Upper lobe of left lung (tissue), 6 donors: ENCODE data around the gene SEMA5A. TPM values are rescaled to one million over a fixed set of nuclear protein-coding genes. Genes with fewer than 3 reads are reported as not detected.

Source experiments
- ATAC-seq, 2 donors: fragments of 200-7000 bp; cut with Tn5 transposase; one replicate each; pipeline ENCODE4 v1.9.1; 2022; ENCODE audit warnings: mild to moderate bottlenecking in 2 of 2, moderate library complexity in 2 of 2; ENCODE audit not compliant: low FRiP score in 2 of 2
- DNase-seq, 2 donors: peaks; one replicate each; pipeline ENCODE4 v3.0.0-alpha.2; 2019 to 2020
- H3K27ac ChIP-seq, 4 donors: fragments of 200-600 bp; sonication (generic); one replicate each; pipeline ENCODE4 v1.5.1; 2016 to 2019
- H3K27me3 ChIP-seq, 4 donors: fragments of 200-600 bp; sonication (generic); one replicate each; pipeline ENCODE4 v1.5.1; 2017 to 2019
- H3K36me3 ChIP-seq, 4 donors: fragments of 200-600 bp; sonication (generic); one replicate each; pipeline ENCODE4 v1.5.1; 2016 to 2019
- H3K4me1 ChIP-seq, 4 donors: fragments of 200-600 bp; sonication (generic); one replicate each; pipeline ENCODE4 v1.5.1; 2018 to 2019
- H3K4me3 ChIP-seq, 4 donors: fragments of 200-600 bp; sonication (generic); one replicate each; pipeline ENCODE4 v1.5.1; 2017 to 2019; ENCODE audit warnings: mild to moderate bottlenecking in 2 of 4, moderate library complexity in 1 of 4
- H3K9me3 ChIP-seq, 4 donors: fragments of 200-600 bp; sonication (generic); one replicate each; pipeline ENCODE4 v1.5.1; 2018 to 2019
- EP300 ChIP-seq, 4 donors: sonication (generic); formaldehyde crosslinking; IDR thresholded peaks; one replicate each; pipeline ENCODE4 v1.5.1; 2017; ENCODE audit warnings: antibody characterized with exemption in 4 of 4, control low read depth in 2 of 4
- POLR2A ChIP-seq, 4 donors: fragments of 450-650 bp; IDR thresholded peaks; one replicate each; pipeline ENCODE4 v1.5.1; 2016 to 2017; ENCODE audit warnings: antibody characterized with exemption in 4 of 4, mild to moderate bottlenecking in 2 of 4
- POLR2AphosphoS5 ChIP-seq, 2 donors: sonication (generic); formaldehyde crosslinking; IDR thresholded peaks; one replicate each; pipeline ENCODE4 v1.5.1; 2017; ENCODE audit warnings: antibody characterized with exemption in 2 of 2
- WGBS, 2 donors: methylation state at CpG; one replicate each; pipeline ENCODE4 v1.1.5; 2017 to 2018; 5-methylcytosine and 5-hydroxymethylcytosine counted together
- total RNA-seq, 6 donors: library from RNA; depleted of rRNA in 4 of 6; stranded (reverse); fragments of >200 nt in 4 of 6; gene quantifications; one replicate each; pipeline versions ENCODE4 v1.1.0 to v1.2.1, GENCODE V29; 2016 to 2021
- TF ChIP-seq, protein P1 (sequence below), 6 experiments: fragments of 450-650 bp in 4 of 6; fragments of 200-600 bp in 2 of 6; sonication (generic) in 2 of 6; IDR thresholded peaks; one replicate each; pipeline ENCODE4 v1.5.1; 2016 to 2019; ENCODE audit warnings: antibody characterized with exemption in 6 of 6
- donor health status: DM: no; HTN: no; CAD: no; lungs with moderate emphysema.
- donor health status: DM: no; HTN: yes; CAD: no; lungs with severe emphysema.

The SEMA5A gene
- total RNA-seq, 6 donors from 2014 or later: 5.2 to 40.5 (median 27.5) TPM

DNA sequence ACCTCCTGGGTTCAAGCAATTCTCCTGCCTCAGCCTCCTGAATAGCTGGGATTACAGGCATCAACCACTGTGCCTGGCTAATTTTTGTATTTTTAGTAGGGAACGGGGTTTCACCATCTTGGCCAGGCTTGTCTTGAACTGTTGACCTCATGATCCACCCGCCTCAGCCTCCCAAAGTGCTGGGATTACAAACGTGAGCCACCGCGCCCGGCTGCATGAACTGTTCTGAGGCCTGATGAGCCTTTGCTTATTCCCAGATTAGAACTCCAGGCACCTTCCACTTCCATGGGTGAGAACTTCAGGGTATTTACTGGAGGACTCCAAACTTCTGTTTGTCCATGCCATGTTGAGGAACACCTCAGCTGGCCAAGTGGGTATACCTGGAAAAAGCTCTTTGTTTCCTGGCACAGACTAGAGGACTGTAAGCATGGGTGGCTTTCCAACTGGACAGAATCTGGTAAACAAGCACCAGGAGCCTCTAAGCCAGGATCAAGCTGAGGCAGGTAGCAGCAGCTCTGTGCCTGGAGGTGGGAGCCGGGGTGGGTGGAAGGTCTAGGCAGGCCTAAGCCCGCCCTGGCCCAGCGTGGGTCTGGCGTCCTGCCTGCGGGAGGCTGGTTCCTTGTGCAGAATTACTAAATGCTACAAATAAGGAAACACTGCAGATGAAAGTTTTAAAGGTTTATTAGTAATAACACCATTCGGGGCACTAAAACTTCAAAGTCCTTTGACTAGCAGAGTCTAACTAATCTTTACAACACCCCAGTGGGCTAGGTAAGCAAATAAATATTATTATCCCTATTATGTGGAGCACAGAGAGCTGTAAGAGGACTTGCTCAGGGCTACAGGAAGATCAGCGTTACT lies 78.4 kb downstream of the SEMA5A start:
- 87 to 90% methylated on average over 13 of the region's 13 CpGs for WGBS, 2 donors
- H3K36me3 ChIP-seq: no peaks in the 10 kb centered on the region
- no peak for TF ChIP-seq EP300 (IDR thresholded peaks at IDR 0.05)
- TF ChIP-seq, protein P1, sequence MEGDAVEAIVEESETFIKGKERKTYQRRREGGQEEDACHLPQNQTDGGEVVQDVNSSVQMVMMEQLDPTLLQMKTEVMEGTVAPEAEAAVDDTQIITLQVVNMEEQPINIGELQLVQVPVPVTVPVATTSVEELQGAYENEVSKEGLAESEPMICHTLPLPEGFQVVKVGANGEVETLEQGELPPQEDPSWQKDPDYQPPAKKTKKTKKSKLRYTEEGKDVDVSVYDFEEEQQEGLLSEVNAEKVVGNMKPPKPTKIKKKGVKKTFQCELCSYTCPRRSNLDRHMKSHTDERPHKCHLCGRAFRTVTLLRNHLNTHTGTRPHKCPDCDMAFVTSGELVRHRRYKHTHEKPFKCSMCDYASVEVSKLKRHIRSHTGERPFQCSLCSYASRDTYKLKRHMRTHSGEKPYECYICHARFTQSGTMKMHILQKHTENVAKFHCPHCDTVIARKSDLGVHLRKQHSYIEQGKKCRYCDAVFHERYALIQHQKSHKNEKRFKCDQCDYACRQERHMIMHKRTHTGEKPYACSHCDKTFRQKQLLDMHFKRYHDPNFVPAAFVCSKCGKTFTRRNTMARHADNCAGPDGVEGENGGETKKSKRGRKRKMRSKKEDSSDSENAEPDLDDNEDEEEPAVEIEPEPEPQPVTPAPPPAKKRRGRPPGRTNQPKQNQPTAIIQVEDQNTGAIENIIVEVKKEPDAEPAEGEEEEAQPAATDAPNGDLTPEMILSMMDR (IDR thresholded peaks at IDR 0.05): no peak
- no peak for TF ChIP-seq POLR2AphosphoS5 (IDR thresholded peaks at IDR 0.05)
- no peak for TF ChIP-seq POLR2A (IDR thresholded peaks at IDR 0.05)
- no peak overlapping the region for H3K27ac ChIP-seq
- no peaks in the 10 kb centered on the region for H3K27me3 ChIP-seq
- no peaks in the 10 kb centered on the region for H3K9me3 ChIP-seq
- DNase-seq (peak in 1 of 2 donors; percentile 66), ATAC-seq (peak in 1 of 2 donors; percentile 34)
- H3K4me3 ChIP-seq: no peak overlapping the region
- no peaks in the 10 kb centered on the region for H3K4me1 ChIP-seq

DNA sequence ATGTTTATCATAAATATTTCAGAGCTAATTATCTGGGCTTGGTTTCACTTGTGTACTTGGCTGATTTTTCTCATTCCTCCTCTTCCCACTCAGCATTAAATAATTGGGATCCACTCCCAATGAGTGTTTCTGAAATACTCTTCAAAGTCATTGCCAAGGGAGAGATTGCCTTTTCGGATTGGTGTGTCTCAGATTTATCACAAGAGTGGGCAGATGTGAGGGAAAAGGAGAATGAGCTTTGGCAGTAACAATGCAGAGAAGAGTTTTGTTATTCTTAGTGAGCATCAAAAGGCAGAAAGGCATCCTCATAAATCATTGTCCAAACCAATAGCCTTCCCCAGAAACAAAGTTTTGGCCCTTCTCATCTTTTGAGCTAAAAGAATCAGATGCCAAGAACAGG lies 79.2 kb downstream of the SEMA5A start:
- Histone ChIP-seq H3K27me3 (no peaks in the 10 kb centered on the region), H3K4me3 (no peak overlapping the region), H3K4me1 (no peaks in the 10 kb centered on the region), H3K27ac (no peak overlapping the region), H3K36me3 (no peaks in the 10 kb centered on the region), H3K9me3 (no peaks in the 10 kb centered on the region)
- 58 to 69% methylated on average over 1 of the region's 1 CpG for WGBS, 2 donors
- no peak for DNase-seq
- ATAC-seq: no peak
- TF ChIP-seq POLR2A (IDR thresholded peaks at IDR 0.05) (no peak), EP300 (IDR thresholded peaks at IDR 0.05) (no peak), POLR2AphosphoS5 (IDR thresholded peaks at IDR 0.05) (no peak)
- TF ChIP-seq, protein P1 (IDR thresholded peaks at IDR 0.05): no peak

DNA sequence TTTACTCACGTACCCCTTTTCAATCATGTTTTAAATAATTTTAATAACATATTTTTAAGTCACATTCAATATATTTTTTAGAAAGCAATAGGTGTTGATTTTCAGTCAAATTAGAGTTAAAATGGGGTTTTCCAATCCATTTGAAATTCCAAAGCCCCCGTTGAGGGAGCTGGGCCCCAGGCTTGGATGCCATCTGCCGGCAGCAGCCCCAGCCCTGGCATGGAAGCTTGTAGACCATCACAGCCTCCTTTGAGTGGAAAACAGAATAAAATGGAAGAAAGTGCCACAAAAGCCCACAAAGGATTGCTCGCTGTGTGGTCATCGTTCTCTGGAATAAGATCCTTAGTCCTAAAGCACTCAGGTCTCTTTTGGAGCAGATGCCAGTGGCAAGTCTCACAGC lies 81.4 kb downstream of the SEMA5A start:
- H3K36me3 ChIP-seq: no peaks in the 10 kb centered on the region
- no peak overlapping the region for H3K27ac ChIP-seq
- TF ChIP-seq, protein P1 (IDR thresholded peaks at IDR 0.05): no peak
- TF ChIP-seq POLR2AphosphoS5 (IDR thresholded peaks at IDR 0.05) (no peak), POLR2A (IDR thresholded peaks at IDR 0.05) (no peak), EP300 (IDR thresholded peaks at IDR 0.05) (no peak)
- 85 to 87% methylated on average over 5 of the region's 5 CpGs for WGBS, 2 donors
- DNase-seq (peak in 1 of 2 donors; percentile 37), ATAC-seq (no peak)
- H3K27me3 ChIP-seq: no peaks in the 10 kb centered on the region
- H3K4me1 ChIP-seq: no peaks in the 10 kb centered on the region
- no peak overlapping the region for H3K4me3 ChIP-seq
- H3K9me3 ChIP-seq: no peaks in the 10 kb centered on the region

DNA sequence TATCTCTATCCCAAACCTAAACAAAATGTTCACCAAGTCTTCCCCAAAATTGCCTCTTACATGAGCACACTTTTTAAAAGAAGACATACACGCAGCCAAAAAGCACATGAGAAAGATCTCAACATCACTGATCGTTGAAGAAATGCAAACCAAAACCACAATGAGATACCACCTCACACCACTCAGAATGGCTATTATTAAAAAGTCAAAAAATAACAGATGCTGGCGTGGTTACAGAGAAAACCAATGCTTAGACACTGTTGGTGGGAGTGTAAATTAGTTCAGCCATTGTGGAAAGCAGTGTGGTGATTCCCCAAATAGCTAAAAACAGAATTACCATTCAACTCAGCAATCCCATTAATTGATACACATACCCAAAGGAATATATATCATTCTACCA lies 83.8 kb downstream of the SEMA5A start:
- Histone ChIP-seq H3K9me3 (no peaks in the 10 kb centered on the region), H3K4me1 (no peaks in the 10 kb centered on the region), H3K27me3 (no peaks in the 10 kb centered on the region), H3K36me3 (no peaks in the 10 kb centered on the region), H3K4me3 (no peak overlapping the region), H3K27ac (no peak overlapping the region)
- no peak for ATAC-seq
- TF ChIP-seq EP300 (IDR thresholded peaks at IDR 0.05) (no peak), POLR2A (IDR thresholded peaks at IDR 0.05) (no peak)
- TF ChIP-seq, protein P1 (IDR thresholded peaks at IDR 0.05): no peak
- WGBS, 2 donors: 87 to 91% methylated on average over 3 of the region's 3 CpGs
- DNase-seq: no peak
